Tibial artery (tissue), 4 donors: ENCODE measurements around the gene CATSPERB.

Experiments
- DNase-seq, 2 donors: peaks; one replicate each; pipeline ENCODE4 v3.0.0-alpha.2; 2019
- H3K27ac ChIP-seq, 2 donors: fragments of 200-600 bp; sonication (generic) in 1 of 2; 1 replicate in 1 of 2; 2 replicates in 1 of 2; pipeline ENCODE4 v1.5.1; 2018 to 2019; ENCODE audit warnings: mild to moderate bottlenecking in 1 of 2
- H3K27me3 ChIP-seq, 2 donors: fragments of 200-600 bp; sonication (generic) in 1 of 2; one replicate each; pipeline versions ENCODE4 v1.5.1 to v1.6.0; 2016 to 2019
- H3K36me3 ChIP-seq, 3 donors: fragments of 200-600 bp; sonication (generic) in 2 of 3; one replicate each; pipeline ENCODE4 v1.5.1; 2016 to 2019; ENCODE audit warnings: mild to moderate bottlenecking in 2 of 3
- H3K4me1 ChIP-seq, 4 donors: fragments of 200-600 bp; sonication (generic) in 2 of 4; 1 replicate in 3 of 4; 2 replicates in 1 of 4; pipeline ENCODE4 v1.5.1; 2016 to 2019
- H3K4me3 ChIP-seq, 2 donors: fragments of 200-600 bp; sonication (generic) in 1 of 2; 1 replicate in 1 of 2; 2 replicates in 1 of 2; pipeline ENCODE4 v1.5.1; 2018 to 2019; ENCODE audit warnings: mild to moderate bottlenecking in 2 of 2
- H3K9me3 ChIP-seq, 3 donors: fragments of 200-600 bp; sonication (generic) in 1 of 3; one replicate each; pipeline ENCODE4 v1.5.1; 2016 to 2019
- intact Hi-C: fragments of 100-400 bp; cut with DNase I; formaldehyde crosslinking; loops from one replicate; pipeline ENCODE4 v1.15.0; 2023; ENCODE audit warnings: low total_unique reads
- TF ChIP-seq, protein P1 (sequence below), 2 experiments: fragments of 200-600 bp in 1 of 2; fragments of 450-650 bp in 1 of 2; IDR thresholded peaks; one replicate each; pipeline ENCODE4 v1.5.1; 2017 to 2019; ENCODE audit warnings: antibody characterized with exemption in 2 of 2, mild to moderate bottlenecking in 1 of 2, moderate library complexity in 1 of 2

CATSPERB gene

DNA sequence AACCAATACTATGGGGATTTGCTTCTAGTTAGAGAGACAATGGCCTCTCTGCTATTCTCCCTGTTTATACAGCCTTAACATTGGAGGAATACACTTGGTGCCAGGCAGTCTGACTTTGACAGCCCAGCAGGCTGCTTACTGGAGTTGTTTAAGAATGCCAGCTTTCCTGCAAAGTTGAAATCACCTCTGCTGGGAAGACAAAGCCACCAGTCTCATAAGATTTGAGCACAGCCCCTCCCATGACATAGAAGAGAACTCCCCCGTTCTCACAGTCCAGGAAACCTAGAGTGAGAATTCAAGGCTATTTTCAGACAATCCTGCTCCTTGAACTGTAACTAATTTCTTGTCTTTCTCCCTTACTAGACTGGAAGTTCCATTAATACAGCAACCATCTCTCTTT, 21.1 kb upstream of the CATSPERB start:
- no peak for DNase-seq
- no peak overlapping the region for H3K4me3 ChIP-seq
- no peaks in the 10 kb centered on the region for H3K9me3 ChIP-seq
- intact Hi-C loops: no loop called here
- no peak overlapping the region for H3K27ac ChIP-seq
- H3K4me1 ChIP-seq: peaks cover 4 to 28% (median 10%) of the 10 kb centered on the region in 4 donors
- no peaks in the 10 kb centered on the region for H3K36me3 ChIP-seq
- TF ChIP-seq, protein P1, sequence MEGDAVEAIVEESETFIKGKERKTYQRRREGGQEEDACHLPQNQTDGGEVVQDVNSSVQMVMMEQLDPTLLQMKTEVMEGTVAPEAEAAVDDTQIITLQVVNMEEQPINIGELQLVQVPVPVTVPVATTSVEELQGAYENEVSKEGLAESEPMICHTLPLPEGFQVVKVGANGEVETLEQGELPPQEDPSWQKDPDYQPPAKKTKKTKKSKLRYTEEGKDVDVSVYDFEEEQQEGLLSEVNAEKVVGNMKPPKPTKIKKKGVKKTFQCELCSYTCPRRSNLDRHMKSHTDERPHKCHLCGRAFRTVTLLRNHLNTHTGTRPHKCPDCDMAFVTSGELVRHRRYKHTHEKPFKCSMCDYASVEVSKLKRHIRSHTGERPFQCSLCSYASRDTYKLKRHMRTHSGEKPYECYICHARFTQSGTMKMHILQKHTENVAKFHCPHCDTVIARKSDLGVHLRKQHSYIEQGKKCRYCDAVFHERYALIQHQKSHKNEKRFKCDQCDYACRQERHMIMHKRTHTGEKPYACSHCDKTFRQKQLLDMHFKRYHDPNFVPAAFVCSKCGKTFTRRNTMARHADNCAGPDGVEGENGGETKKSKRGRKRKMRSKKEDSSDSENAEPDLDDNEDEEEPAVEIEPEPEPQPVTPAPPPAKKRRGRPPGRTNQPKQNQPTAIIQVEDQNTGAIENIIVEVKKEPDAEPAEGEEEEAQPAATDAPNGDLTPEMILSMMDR (IDR thresholded peaks at IDR 0.05): no peak
- no peaks in the 10 kb centered on the region for H3K27me3 ChIP-seq

DNA sequence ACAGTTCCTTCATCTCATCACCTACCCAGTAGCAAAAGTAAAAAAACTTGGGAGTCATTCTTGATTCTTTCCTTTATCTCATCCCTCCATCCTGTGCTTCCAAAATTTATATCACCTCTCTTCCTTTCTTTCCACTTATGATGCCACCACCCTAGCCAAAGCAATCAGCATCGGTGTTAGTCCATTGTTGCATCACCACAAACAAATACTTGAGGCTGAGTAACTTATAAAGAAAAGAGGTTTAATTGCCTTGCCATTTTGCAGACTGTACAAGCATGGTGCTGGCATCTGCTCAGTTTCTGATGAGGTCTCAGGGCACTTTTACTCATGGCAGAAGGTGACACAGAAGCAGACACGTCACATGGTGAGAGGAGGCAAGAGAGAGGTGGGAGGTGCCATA, 19.8 kb upstream of the CATSPERB start:
- no peaks in the 10 kb centered on the region for H3K36me3 ChIP-seq
- intact Hi-C loops: no loop called here
- H3K4me1 ChIP-seq: peaks cover 4 to 28% (median 10%) of the 10 kb centered on the region in 4 donors
- no peak for DNase-seq
- H3K9me3 ChIP-seq: no peaks in the 10 kb centered on the region
- no peaks in the 10 kb centered on the region for H3K27me3 ChIP-seq
- H3K27ac ChIP-seq: no peak overlapping the region
- no peak overlapping the region for H3K4me3 ChIP-seq
- TF ChIP-seq, protein P1 (IDR thresholded peaks at IDR 0.05): no peak

DNA sequence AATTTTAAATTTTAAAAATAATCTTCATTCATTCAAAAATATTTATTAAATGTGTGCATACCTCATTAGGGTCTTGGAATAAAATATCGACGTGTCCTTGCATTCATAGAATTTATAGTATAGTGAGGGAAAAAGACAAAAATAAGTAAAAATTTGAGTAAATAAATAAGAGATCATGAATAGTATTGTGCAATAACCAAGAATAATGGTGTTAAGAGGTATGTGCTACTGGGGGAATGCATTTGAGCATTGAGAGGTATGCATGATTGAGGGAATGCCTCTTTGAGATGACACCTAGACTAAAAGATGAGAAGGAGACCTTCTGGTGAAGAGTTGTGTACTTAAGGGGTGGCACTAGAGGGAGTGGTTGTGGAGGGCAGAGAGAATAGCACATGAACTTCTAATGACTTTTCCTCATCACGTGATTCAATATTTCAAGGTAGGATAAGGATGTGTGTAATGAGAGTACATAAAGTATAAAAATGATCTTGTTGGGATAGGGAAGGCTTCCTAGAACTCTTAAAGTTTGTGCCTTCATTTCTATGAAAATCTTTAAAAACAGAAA, 18.8 kb upstream of the CATSPERB start:
- H3K4me1 ChIP-seq: peaks cover 4 to 28% (median 10%) of the 10 kb centered on the region in 4 donors
- TF ChIP-seq, protein P1 (IDR thresholded peaks at IDR 0.05): no peak
- DNase-seq: no peak
- H3K27me3 ChIP-seq: no peaks in the 10 kb centered on the region
- intact Hi-C loops: no loop called here
- H3K9me3 ChIP-seq: no peaks in the 10 kb centered on the region
- no peak overlapping the region for H3K27ac ChIP-seq
- no peak overlapping the region for H3K4me3 ChIP-seq
- no peaks in the 10 kb centered on the region for H3K36me3 ChIP-seq

DNA sequence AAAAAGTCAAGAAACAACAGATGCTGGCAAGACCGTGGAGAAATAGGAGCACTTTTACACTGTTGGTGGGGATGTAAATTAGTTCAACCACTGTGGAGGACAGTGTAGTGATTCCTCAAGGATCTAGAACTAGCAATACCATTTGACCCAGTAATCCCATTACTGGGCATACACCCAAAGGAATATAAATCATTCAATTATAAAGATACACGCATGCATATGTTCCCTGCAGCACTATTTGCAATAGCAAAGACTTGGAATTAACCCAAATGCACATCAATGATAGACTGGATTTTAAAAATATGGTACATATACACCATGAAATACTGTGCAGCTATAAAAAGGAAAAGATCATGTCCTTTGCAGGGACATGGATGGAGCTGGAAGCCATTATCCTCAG, 18.0 kb upstream of the CATSPERB start:
- TF ChIP-seq, protein P1 (IDR thresholded peaks at IDR 0.05): no peak
- intact Hi-C loops: no loop called here
- Histone ChIP-seq H3K27ac (no peak overlapping the region), H3K4me1 (peaks cover 4 to 20% (median 8%) of the 10 kb centered on the region in 4 donors), H3K4me3 (no peak overlapping the region), H3K27me3 (no peaks in the 10 kb centered on the region), H3K36me3 (no peaks in the 10 kb centered on the region), H3K9me3 (no peaks in the 10 kb centered on the region)
- DNase-seq: no peak

DNA sequence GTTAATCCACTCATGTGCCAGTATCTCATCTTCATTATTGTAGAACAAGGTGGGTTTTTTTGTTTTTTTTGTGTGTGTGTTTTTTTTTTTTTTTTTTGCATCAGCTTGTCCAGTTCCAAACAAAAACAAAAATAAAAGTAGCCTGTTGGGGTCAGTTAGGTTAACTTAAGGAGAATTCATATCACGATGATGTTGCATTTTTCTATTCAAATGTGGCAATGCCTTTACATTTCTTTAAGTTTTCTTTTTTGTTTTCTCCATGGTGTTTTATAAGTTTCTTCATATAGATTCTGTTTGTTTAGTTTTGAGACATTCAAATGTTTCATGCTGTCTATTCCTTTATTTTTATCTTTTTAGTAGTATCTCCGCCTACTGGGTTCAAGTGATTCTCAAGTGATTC, 16.2 kb upstream of the CATSPERB start:
- no peaks in the 10 kb centered on the region for H3K27me3 ChIP-seq
- peaks cover 0 to 3% (median 0%) of the 10 kb centered on the region in 4 donors for H3K4me1 ChIP-seq
- H3K36me3 ChIP-seq: no peaks in the 10 kb centered on the region
- H3K9me3 ChIP-seq: no peaks in the 10 kb centered on the region
- no peak overlapping the region for H3K27ac ChIP-seq
- TF ChIP-seq, protein P1 (IDR thresholded peaks at IDR 0.05): no peak
- H3K4me3 ChIP-seq: no peak overlapping the region
- intact Hi-C loops: no loop called here
- DNase-seq: no peak

DNA sequence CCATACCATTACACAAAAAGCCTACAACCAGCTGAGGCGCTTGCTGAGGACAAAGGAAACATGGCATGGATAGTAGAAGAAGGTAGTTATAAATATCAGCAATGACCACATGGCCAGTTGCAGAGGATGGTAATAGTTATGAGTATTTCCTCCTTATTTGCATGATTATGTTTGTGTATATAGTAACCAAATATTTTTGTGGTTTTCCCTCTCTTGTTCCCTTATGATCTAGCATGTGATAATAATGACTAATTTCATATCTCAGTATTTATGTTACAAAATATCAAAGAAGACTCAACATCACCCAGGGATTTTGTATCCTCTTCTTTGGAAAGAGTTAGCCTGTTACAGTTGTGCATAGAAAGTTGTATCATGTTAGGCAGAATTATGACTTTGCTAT, 13.5 kb upstream of the CATSPERB start:
- Histone ChIP-seq H3K4me1 (no peaks in the 10 kb centered on the region), H3K36me3 (no peaks in the 10 kb centered on the region), H3K4me3 (no peak overlapping the region), H3K27me3 (no peaks in the 10 kb centered on the region), H3K27ac (no peak overlapping the region), H3K9me3 (no peaks in the 10 kb centered on the region)
- no peak for DNase-seq
- intact Hi-C loops: no loop called here
- TF ChIP-seq, protein P1 (IDR thresholded peaks at IDR 0.05): no peak
